ENCODE measurements around the gene KCNH1.

Gene KCNH1, protein sequence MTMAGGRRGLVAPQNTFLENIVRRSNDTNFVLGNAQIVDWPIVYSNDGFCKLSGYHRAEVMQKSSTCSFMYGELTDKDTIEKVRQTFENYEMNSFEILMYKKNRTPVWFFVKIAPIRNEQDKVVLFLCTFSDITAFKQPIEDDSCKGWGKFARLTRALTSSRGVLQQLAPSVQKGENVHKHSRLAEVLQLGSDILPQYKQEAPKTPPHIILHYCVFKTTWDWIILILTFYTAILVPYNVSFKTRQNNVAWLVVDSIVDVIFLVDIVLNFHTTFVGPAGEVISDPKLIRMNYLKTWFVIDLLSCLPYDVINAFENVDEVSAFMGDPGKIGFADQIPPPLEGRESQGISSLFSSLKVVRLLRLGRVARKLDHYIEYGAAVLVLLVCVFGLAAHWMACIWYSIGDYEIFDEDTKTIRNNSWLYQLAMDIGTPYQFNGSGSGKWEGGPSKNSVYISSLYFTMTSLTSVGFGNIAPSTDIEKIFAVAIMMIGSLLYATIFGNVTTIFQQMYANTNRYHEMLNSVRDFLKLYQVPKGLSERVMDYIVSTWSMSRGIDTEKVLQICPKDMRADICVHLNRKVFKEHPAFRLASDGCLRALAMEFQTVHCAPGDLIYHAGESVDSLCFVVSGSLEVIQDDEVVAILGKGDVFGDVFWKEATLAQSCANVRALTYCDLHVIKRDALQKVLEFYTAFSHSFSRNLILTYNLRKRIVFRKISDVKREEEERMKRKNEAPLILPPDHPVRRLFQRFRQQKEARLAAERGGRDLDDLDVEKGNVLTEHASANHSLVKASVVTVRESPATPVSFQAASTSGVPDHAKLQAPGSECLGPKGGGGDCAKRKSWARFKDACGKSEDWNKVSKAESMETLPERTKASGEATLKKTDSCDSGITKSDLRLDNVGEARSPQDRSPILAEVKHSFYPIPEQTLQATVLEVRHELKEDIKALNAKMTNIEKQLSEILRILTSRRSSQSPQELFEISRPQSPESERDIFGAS

GRCh38 chr1:211133836-211134669, at the start of gene KCNH1:
TSS of gene KCNH1 (minus strand) at chr1:211134148. CDS start at chr1:211133945, 203 bp downstream.
- DNase-seq (ENCODE audit: low read depth) = no peak
- H3K4me3 ChIP-seq (ENCODE audit: low read depth, low read length) = peak within 1 kb of the TSS; percentile 20; the same call in 1 of the 2 replicates
- TF ChIP-seq, protein P1, sequence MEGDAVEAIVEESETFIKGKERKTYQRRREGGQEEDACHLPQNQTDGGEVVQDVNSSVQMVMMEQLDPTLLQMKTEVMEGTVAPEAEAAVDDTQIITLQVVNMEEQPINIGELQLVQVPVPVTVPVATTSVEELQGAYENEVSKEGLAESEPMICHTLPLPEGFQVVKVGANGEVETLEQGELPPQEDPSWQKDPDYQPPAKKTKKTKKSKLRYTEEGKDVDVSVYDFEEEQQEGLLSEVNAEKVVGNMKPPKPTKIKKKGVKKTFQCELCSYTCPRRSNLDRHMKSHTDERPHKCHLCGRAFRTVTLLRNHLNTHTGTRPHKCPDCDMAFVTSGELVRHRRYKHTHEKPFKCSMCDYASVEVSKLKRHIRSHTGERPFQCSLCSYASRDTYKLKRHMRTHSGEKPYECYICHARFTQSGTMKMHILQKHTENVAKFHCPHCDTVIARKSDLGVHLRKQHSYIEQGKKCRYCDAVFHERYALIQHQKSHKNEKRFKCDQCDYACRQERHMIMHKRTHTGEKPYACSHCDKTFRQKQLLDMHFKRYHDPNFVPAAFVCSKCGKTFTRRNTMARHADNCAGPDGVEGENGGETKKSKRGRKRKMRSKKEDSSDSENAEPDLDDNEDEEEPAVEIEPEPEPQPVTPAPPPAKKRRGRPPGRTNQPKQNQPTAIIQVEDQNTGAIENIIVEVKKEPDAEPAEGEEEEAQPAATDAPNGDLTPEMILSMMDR (IDR thresholded peaks at IDR 0.05; ENCODE audit: control insufficient read depth, extremely low read depth, insufficient read depth) = peak; percentile 80

GRCh38 chr1:211182746-211183145, 48.8 kb upstream of the KCNH1 start:
- TF ChIP-seq, protein P1 (IDR thresholded peaks at IDR 0.05; ENCODE audit: control insufficient read depth, extremely low read depth, insufficient read depth) = no peak
- DNase-seq (ENCODE audit: low read depth) = no peak
- no peak overlapping the region for H3K4me3 ChIP-seq (ENCODE audit: low read depth, low read length)

- DNase-seq (ENCODE audit: low read depth) = no peak
- TF ChIP-seq, protein P1 (IDR thresholded peaks at IDR 0.05; ENCODE audit: control insufficient read depth, extremely low read depth, insufficient read depth) = no peak
Measured at GRCh38 chr1:211174375-211174774, 40.4 kb upstream of the KCNH1 start.

DNA sequence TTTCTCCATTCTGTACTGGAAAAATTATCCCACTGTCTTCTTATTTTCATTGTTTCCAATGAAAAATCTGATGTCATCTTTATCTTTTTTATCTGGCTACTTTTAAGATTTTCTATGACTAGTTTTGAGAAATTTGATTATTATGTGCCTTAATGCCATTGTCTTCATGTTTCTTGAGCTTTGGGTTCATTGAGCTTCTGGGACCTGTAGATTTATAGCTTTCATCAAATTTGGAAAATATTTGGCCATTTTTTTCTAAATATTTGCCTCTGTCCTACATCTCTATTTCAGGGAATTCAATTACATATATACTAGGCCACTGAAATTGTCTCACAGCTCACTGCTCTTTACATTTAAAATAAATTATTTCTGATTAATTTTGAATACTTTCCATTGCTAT, 38.7 kb upstream of the KCNH1 start:
- no peak overlapping the region for H3K4me3 ChIP-seq (ENCODE audit: low read depth, low read length)
- TF ChIP-seq, protein P1 (IDR thresholded peaks at IDR 0.05; ENCODE audit: control insufficient read depth, extremely low read depth, insufficient read depth) = no peak
- DNase-seq (ENCODE audit: low read depth) = no peak

More at GRCh38 chr1:211174375-211174774, 40.4 kb upstream of the KCNH1 start:
- no peak overlapping the region for H3K4me3 ChIP-seq (ENCODE audit: low read depth, low read length)

DNA sequence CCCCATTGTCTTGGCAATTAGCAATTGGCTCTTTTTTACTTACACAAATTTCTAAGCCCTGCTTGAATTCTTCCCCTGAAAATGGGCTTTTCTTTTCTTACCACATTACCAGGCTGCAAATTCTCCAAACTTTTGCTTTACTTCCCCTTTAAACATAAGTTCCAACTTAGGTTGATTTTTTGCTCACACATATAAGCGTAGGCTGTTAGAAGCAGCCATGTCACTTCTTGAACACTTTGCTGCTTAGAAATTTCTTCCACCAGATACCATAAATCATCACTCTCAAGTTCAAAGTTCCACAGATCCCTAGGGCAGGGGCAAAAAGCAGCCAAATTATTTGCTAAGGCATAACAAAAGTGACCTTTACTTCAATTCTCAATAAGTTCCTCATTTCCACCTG, 35.4 kb upstream of the KCNH1 start:
- TF ChIP-seq, protein P1 (IDR thresholded peaks at IDR 0.05; ENCODE audit: control insufficient read depth, extremely low read depth, insufficient read depth) = no peak
- no peak for DNase-seq (ENCODE audit: low read depth)
- no peak overlapping the region for H3K4me3 ChIP-seq (ENCODE audit: low read depth, low read length)

- TF ChIP-seq, protein P1 (IDR thresholded peaks at IDR 0.05; ENCODE audit: control insufficient read depth, extremely low read depth, insufficient read depth) = no peak
Measured at GRCh38 chr1:211158866-211159265, 24.9 kb upstream of the KCNH1 start.

More at GRCh38 chr1:211158866-211159265, 24.9 kb upstream of the KCNH1 start:
- no peak overlapping the region for H3K4me3 ChIP-seq (ENCODE audit: low read depth, low read length)
- no peak for DNase-seq (ENCODE audit: low read depth)

Data from LNCaP clone FGC (cell line).